ENCODE results near the gene DCHS1.

GRCh38 chr11:6640985-6641701 lies 14.5 kb downstream of the DCHS1 start:
- TF ChIP-seq POLR2A (IDR thresholded peaks at IDR 0.05) = no peak
- TF ChIP-seq, protein P1, sequence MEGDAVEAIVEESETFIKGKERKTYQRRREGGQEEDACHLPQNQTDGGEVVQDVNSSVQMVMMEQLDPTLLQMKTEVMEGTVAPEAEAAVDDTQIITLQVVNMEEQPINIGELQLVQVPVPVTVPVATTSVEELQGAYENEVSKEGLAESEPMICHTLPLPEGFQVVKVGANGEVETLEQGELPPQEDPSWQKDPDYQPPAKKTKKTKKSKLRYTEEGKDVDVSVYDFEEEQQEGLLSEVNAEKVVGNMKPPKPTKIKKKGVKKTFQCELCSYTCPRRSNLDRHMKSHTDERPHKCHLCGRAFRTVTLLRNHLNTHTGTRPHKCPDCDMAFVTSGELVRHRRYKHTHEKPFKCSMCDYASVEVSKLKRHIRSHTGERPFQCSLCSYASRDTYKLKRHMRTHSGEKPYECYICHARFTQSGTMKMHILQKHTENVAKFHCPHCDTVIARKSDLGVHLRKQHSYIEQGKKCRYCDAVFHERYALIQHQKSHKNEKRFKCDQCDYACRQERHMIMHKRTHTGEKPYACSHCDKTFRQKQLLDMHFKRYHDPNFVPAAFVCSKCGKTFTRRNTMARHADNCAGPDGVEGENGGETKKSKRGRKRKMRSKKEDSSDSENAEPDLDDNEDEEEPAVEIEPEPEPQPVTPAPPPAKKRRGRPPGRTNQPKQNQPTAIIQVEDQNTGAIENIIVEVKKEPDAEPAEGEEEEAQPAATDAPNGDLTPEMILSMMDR (IDR thresholded peaks at IDR 0.05) = no peak
